Prostate gland (tissue), 2 donors: ENCODE data around the gene TNFAIP2. TPM values are rescaled to one million over a fixed set of nuclear protein-coding genes. Genes with fewer than 3 reads are reported as not detected.

ENCODE experiments used
- DNase-seq: peaks from one replicate; pipeline ENCODE4 v3.0.0-alpha.2; 2019; ENCODE audit warnings: low spot score
- H3K27ac ChIP-seq, 2 donors: fragments of 200-600 bp; sonication (generic); 2 replicates each; pipeline ENCODE4 v1.5.1; 2017 to 2019
- H3K27me3 ChIP-seq: fragments of 200-600 bp; sonication (generic); replicated peaks from 2 replicates; pipeline ENCODE4 v1.5.1; 2019; ENCODE audit not compliant: insufficient read depth
- H3K36me3 ChIP-seq, 2 donors: fragments of 200-600 bp; sonication (generic); 1 replicate in 1 of 2; 2 replicates in 1 of 2; pipeline versions ENCODE4 v1.5.1 to v1.8.1; 2017 to 2019
- H3K4me1 ChIP-seq: fragments of 200-600 bp; sonication (generic); replicated peaks from 2 replicates; pipeline ENCODE4 v1.5.1; 2019
- H3K4me3 ChIP-seq, 2 donors: fragments of 200-600 bp; sonication (generic); 2 replicates each; pipeline ENCODE4 v1.5.1; 2017 to 2019
- H3K9me3 ChIP-seq: fragments of 200-600 bp; sonication (generic); 2 replicates; pipeline ENCODE4 v1.5.1; 2017
- CTCF ChIP-seq, 4 experiments: fragments of 200-600 bp in 2 of 4; fragments of 450-650 bp in 2 of 4; sonication (generic) in 2 of 4; IDR thresholded peaks; 1 replicate in 3 of 4; 2 replicates in 1 of 4; pipeline ENCODE4 v1.5.1; 2016 to 2019; ENCODE audit warnings: antibody characterized with exemption in 4 of 4, mild to moderate bottlenecking in 2 of 4, moderate library complexity in 2 of 4
- POLR2A ChIP-seq: fragments of 450-650 bp; IDR thresholded peaks from one replicate; pipeline ENCODE4 v1.6.1; 2016; ENCODE audit warnings: antibody characterized with exemption, mild to moderate bottlenecking
- POLR2AphosphoS5 ChIP-seq: sonication (generic); formaldehyde crosslinking; IDR thresholded peaks from one replicate; pipeline ENCODE4 v1.6.1; 2017; ENCODE audit warnings: antibody characterized with exemption
- WGBS: methylation state at CpG from one replicate; pipeline ENCODE4 v1.1.5; 2018; 5-methylcytosine and 5-hydroxymethylcytosine counted together
- intact Hi-C: fragments of 100-400 bp; cut with DNase I; formaldehyde crosslinking; loops from one replicate; pipeline ENCODE4 v1.14.2; 2022
- total RNA-seq, 2 donors: library from RNA; depleted of rRNA; stranded (reverse); fragments of >200 nt; gene quantifications; one replicate each; pipeline ENCODE4 v1.1.0, GENCODE V29; 2016

The TNFAIP2 gene
- total RNA-seq, 2 donors from 2014 or later = 36.5 to 46.4 TPM

- WGBS = 40% methylated on average over 13 of the region's 13 CpGs
- no peak overlapping the region for H3K27ac ChIP-seq
- intact Hi-C loops = loop anchor here (5.0 kb wide), 2 partner anchors 78 to 107 kb away; no protein-coding TSS in a partner anchor
- no peak for DNase-seq
- no peaks in the 10 kb centered on the region for H3K9me3 ChIP-seq
- no peaks in the 10 kb centered on the region for H3K36me3 ChIP-seq
- H3K27me3 ChIP-seq = no peaks in the 10 kb centered on the region
- H3K4me3 ChIP-seq = no peak overlapping the region
- no peak for TF ChIP-seq POLR2AphosphoS5
- TF ChIP-seq CTCF (IDR thresholded peaks at IDR 0.05) = peak in 3 of 4 experiments; percentile 66 to 82 (median 67)
- no peaks in the 10 kb centered on the region for H3K4me1 ChIP-seq
Observed at GRCh38 chr14:103185051-103186029, 62.1 kb downstream of the TNFAIP2 start.

GRCh38 chr14:103186241-103186822 lies 63.1 kb downstream of the TNFAIP2 start:
- no peak overlapping the region for H3K27ac ChIP-seq
- no peaks in the 10 kb centered on the region for H3K4me1 ChIP-seq
- H3K9me3 ChIP-seq = no peaks in the 10 kb centered on the region
- no peak for DNase-seq
- no peaks in the 10 kb centered on the region for H3K27me3 ChIP-seq
- WGBS = 80% methylated on average over 9 of the region's 9 CpGs
- H3K36me3 ChIP-seq = no peaks in the 10 kb centered on the region
- H3K4me3 ChIP-seq = no peak overlapping the region
- TF ChIP-seq POLR2A = no peak
- TF ChIP-seq POLR2AphosphoS5 = no peak
- TF ChIP-seq CTCF (IDR thresholded peaks at IDR 0.05) = no peak
- intact Hi-C loops = loop anchor here (5.0 kb wide), 2 partner anchors 79 to 106 kb away; no protein-coding TSS in a partner anchor

Other genes starting within 250 kb of the TNFAIP2 start
- gene AMN, start 200.8 kb upstream of the TNFAIP2 start, total RNA-seq = 1 to 10 TPM in 1 of 2 donors, under 1 TPM in 1; 0.91 to 1.6 TPM
- gene CDC42BPB, start 65.9 kb upstream of the TNFAIP2 start, total RNA-seq = 100 to 1,000 TPM in 1 of 2 donors, 10 to 100 TPM in 1; 78.9 to 172 TPM
- gene LBHD2, start 39.3 kb upstream of the TNFAIP2 start, total RNA-seq = 1 to 10 TPM in 1 of 2 donors, not detected in 1; 3.3 TPM
- 1 to 10 TPM in 1 of 2 donors, under 1 TPM in 1; 0.27 to 2.0 TPM for gene EXOC3L4, start 28.7 kb upstream of the TNFAIP2 start, total RNA-seq
- 100 to 1,000 TPM; 205 to 268 TPM for gene EIF5, start 210.8 kb downstream of the TNFAIP2 start, total RNA-seq